GM18508 (cell line): ENCODE measurements around the gene SDHAF3.
"Not testable (repeated sequence)": the region's sequence is repeated elsewhere in the genome, so short reads cannot be mapped to it uniquely, and the experiment has no call there.

Source experiments
- ATAC-seq: cut with Tn5 transposase; IDR thresholded peaks from one replicate; pipeline ENCODE4 v1.9.1; 2021; ENCODE audit warnings: moderate number of reproducible peaks; ENCODE audit not compliant: insufficient read depth, unreplicated experiment

The SDHAF3 gene

GRCh38 chr7:97120713-97121457 is 3.4 kb downstream of the SDHAF3 start:
- no peak for ATAC-seq

GRCh38 chr7:97123115-97123514 is 5.6 kb downstream of the SDHAF3 start:
- not testable (repeated sequence) for ATAC-seq

GRCh38 chr7:97126483-97127171 is 9.1 kb downstream of the SDHAF3 start:
- ATAC-seq, result no peak

- ATAC-seq, result no peak
These were observed 11.2 kb downstream of the SDHAF3 start for GRCh38 chr7:97128736-97129135.

GRCh38 chr7:97130417-97131139 is 13.1 kb downstream of the SDHAF3 start:
- no peak for ATAC-seq

GRCh38 chr7:97133159-97133558 is 15.7 kb downstream of the SDHAF3 start:
- no peak for ATAC-seq

- ATAC-seq, result no peak
These were observed 21.3 kb downstream of the SDHAF3 start for GRCh38 chr7:97138830-97139229.

- ATAC-seq, result no peak
These were observed 27.6 kb downstream of the SDHAF3 start for GRCh38 chr7:97145068-97145467.

- ATAC-seq, result no peak
These were observed 32.3 kb downstream of the SDHAF3 start for GRCh38 chr7:97149843-97150242.

- no peak for ATAC-seq
These were observed 38.5 kb downstream of the SDHAF3 start for GRCh38 chr7:97155897-97156418.

- not testable (repeated sequence) for ATAC-seq
These were observed 42.5 kb downstream of the SDHAF3 start for GRCh38 chr7:97159984-97160383.

GRCh38 chr7:97161609-97162008 is 44.1 kb downstream of the SDHAF3 start:
- not testable (repeated sequence) for ATAC-seq

- ATAC-seq, result no peak
These were observed 48.8 kb downstream of the SDHAF3 start for GRCh38 chr7:97166308-97166707.

- ATAC-seq, result no peak
These were observed 49.7 kb downstream of the SDHAF3 start for GRCh38 chr7:97167176-97167575.

- no peak for ATAC-seq
These were observed 50.3 kb downstream of the SDHAF3 start for GRCh38 chr7:97167749-97168148.

GRCh38 chr7:97174303-97174702 is 56.8 kb downstream of the SDHAF3 start:
- ATAC-seq, result no peak

GRCh38 chr7:97179454-97180104 is 62.1 kb downstream of the SDHAF3 start:
- ATAC-seq, result no peak

- ATAC-seq, result no peak
These were observed 69.6 kb downstream of the SDHAF3 start for GRCh38 chr7:97187067-97187466.

- not testable (repeated sequence) for ATAC-seq
These were observed 78.7 kb downstream of the SDHAF3 start for GRCh38 chr7:97196174-97196573.

GRCh38 chr7:97198596-97198995 is 81.1 kb downstream of the SDHAF3 start:
- no peak for ATAC-seq
